ENCODE results near the gene FHL3.
A peak's percentile ranks its signal among the peaks of the same experiment; 100 is the strongest.

The FHL3 gene

GRCh38 chr1:38005195-38006007 is at the start of gene FHL3:
FHL3 (minus strand) TSS chr1:38005514; CDS start chr1:37999412, 6,102 bp downstream.
- peak in 1 of 3 donors; percentile 46 for DNase-seq (ENCODE audit: low read depth in 2 of 3, low spot score in 1 of 3)

- DNase-seq (ENCODE audit: low read depth in 2 of 3, low spot score in 1 of 3), result no peak
Observed at GRCh38 chr1:38053416-38054091, 48.2 kb upstream of the FHL3 start.

DNA sequence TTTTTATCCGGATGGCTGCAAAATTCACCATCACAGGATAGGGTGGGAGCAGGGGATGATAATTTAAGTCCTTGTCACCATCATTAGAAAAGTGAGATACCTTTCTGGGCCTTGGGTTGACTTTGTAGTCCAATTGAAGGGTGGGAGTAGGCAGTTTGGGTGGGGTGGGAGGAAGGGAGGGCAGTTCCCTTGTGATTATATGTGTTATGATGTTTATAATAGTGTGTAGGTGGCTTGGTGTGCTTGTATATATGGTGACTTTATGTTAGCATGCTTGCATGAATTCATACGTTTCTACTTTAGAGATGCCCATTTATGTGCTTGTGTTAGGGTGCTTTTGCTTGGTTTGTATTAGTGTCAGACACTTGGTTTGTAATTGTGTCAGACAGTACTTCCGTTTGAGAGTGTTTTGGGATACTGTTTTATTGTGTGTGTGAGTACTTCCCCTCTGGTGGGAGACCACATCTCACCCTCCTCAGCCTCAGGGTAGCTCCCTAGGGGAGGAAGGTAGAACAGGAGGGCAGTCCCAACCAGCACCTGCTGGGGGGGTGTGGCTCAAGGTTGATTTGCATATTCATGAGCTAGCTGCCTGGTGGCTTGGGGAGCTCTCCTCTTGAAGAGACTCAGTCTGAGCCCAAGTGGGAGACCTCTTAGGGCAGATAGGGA is 47.6 kb upstream of the FHL3 start:
- no peak for DNase-seq (ENCODE audit: low read depth in 2 of 3, low spot score in 1 of 3)

DNA sequence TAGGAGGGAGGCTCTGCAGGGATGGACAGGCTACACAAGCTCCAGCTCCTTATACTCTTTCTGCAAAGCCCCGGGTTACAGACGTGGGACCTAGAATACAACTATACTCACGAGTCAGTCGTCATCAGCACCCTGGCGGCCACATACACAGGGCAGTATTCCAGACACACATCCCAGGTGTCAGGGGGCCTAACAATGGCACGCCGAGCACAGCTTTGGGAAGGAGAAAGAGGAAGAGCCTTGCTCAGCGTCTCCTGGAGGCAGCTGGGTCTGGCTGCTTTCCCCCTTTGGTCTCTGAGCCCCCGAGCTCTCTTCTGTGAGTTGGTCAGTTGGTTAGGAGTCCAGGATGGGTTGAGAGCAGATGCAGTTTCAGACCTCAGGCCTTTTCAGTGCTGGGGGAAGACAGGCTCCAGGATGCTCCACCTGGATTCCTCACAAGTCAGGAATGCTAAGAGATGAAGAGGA is 45.8 kb upstream of the FHL3 start:
- DNase-seq (ENCODE audit: low read depth in 2 of 3, low spot score in 1 of 3), result no peak

- DNase-seq (ENCODE audit: low read depth in 2 of 3, low spot score in 1 of 3), result no peak
Observed at GRCh38 chr1:38050397-38051078, 45.2 kb upstream of the FHL3 start.

GRCh38 chr1:38047603-38048141 is 42.4 kb upstream of the FHL3 start:
- no peak for DNase-seq (ENCODE audit: low read depth in 2 of 3, low spot score in 1 of 3)

- peak; percentile 39 to 78 (median 46) for DNase-seq (ENCODE audit: low read depth in 2 of 3, low spot score in 1 of 3)
Observed at GRCh38 chr1:38046884-38047602, 41.7 kb upstream of the FHL3 start.

DNA sequence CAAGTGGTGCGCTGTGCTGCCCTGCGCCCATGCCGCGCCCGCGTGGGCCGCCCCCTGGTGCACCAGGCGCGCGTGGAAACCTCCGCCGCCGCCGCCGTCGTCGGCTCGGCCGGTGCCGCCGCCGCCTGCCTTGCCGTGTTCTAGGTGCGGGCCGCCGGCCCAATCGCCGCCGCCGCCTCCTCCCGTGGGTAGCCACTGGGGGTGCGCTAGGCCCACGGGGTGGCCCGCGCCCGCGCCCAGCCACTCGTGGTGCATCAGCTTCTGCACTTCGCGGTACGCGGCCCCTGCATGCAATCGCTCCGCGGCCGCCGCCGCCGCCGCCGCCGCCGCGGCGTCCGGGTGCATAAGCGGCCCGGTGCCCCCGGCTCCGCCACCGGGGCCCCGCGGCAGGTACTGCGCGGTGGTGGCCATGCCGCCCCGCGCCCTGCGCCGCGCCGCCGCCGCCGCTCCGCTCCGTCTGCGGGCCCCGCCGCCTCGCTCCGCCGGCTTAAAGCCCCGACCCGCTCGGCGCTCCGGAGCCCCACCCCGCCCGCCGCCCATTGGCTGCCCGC is 41.1 kb upstream of the FHL3 start, which contains the start of gene POU3F1:
POU3F1 (minus strand) TSS at position 461 of the 551 bp plus-strand sequence; CDS start at position 411, 50 bp downstream.
- no peak for DNase-seq (ENCODE audit: low read depth in 2 of 3, low spot score in 1 of 3)

GRCh38 chr1:38045401-38046332 is 40.4 kb upstream of the FHL3 start:
- DNase-seq (ENCODE audit: low read depth in 2 of 3, low spot score in 1 of 3), result no peak

DNA sequence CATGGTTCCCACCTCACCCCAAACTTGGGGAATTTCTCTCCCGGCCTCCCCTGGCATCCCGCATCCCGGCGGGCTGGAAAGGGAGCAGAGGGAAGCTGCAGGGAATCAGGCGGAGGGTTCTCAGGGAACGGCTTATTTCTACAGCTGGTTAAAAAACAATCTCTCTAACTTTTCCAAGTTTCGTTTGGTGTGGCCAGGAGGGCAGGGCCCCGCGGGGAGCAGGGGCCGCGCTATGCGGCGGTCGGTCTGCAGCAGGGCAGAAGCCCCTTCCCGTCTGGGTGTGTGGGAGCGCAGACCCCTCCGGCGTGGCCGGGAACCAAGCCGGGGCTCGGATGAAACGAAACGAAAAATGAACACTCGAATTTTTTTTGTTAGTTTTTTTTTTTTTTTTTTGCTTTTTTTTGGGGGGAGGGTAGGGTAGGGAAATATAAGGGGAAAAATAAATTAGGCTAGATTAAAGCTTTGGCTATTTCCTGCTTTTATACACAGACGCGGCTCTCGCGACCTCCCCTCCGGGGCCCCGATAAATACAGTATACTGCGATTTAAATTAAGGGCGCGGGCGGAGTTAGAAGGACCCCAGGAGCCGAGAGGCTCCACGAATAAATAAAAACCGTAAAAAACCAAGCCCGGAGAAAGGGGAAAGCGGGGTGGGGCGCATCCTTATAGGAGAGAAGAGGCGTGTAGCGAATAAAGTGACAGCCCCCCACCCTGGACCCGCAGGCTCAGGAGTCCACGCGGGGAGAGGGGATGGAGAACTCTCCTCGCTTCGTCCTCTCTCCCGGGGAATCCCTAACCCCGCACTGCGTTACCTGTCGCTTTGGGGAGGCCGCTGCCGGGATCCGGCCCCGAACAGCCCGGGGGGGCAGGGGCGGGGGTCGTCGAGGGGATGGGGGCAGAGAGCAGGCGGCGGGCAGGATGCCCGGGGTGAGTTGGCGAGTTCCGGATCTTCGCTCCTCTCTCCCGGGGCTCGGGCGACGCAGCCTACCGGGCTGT is 39.2 kb upstream of the FHL3 start:
- no peak for DNase-seq (ENCODE audit: low read depth in 2 of 3, low spot score in 1 of 3)

- DNase-seq (ENCODE audit: low read depth in 2 of 3, low spot score in 1 of 3), result no peak
Observed at GRCh38 chr1:38043036-38043747, 37.9 kb upstream of the FHL3 start.

DNA sequence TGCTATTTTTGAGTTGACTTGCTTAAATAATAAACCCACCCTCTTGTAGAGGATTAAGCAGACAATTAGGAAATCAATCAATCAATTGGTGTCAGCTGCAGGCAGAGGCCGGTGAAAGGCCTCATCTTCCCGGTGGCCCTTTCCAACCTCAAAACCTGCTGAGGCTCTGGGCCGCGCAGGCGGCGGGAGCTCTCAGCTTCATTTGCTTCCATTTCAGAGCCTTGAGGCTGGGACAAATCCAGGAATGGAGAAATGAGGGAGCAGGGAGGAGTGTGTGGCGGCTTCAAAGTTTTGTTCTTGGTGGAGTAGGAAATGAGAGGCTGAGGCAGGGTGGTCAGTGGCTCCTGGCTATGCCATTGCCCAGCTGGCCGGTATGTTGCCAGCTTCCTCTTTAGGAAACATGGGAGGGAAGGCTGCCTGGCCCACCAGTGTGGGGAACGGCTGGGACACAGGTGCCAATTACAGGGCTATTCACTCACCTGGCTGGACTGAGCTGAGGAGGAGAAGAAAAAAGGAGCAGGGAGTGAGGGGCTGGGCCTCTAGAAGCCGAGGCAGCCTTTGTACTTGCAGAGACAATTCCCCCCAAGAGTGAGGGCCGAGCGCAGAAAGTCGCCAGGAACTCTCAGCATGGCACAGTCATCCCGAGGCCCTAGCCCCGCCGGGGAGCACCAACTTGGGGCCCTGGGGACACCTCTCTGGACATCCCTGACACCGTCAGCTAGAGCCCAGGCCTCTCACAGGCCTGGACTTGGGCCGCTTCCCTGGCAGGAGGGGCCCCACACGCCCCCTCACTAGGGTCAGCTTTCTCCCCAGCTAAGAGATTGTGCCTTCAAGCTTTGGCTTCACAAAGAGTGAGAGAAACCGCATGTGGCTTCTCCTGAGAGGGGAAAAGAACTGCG is 36.9 kb upstream of the FHL3 start:
- no peak for DNase-seq (ENCODE audit: low read depth in 2 of 3, low spot score in 1 of 3)

DNA sequence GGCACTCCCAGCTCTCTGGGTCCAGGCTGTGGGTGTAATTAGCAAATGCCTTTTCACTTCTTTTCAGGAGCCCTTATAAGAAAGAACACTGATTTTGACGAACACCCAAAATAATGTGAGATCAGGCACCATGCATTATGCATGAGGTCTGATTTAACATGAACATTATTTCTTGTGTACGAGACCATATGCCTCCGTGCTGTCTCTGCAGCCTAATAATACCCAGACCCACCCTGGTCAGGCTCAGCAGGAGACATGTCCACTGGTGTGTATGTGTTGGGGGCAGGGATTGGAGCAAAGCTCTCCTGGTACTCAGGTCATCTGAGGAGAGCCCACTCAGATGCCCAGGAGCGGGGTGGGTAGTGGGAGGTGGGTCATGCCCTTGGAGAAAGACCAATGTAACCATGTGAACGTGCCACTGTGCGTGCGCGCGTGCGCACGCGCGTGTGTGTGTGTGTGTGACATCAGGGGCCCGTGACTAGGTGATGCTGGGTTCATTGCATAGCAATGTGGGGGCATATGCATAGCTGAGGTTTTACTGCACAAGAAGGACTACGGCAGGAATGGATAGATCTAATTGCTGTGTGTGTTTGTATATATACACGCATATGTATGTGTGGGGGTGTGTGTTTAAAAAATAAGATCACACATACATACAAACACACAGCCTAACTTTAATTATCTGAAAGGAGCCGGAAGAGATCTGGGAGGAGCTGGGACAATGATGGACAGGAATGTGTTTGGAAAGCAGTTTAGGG is 34.2 kb upstream of the FHL3 start:
- DNase-seq (ENCODE audit: low read depth in 2 of 3, low spot score in 1 of 3), result no peak

- DNase-seq (ENCODE audit: low read depth in 2 of 3, low spot score in 1 of 3), result no peak
Observed at GRCh38 chr1:38038861-38039260, 33.5 kb upstream of the FHL3 start.

DNA sequence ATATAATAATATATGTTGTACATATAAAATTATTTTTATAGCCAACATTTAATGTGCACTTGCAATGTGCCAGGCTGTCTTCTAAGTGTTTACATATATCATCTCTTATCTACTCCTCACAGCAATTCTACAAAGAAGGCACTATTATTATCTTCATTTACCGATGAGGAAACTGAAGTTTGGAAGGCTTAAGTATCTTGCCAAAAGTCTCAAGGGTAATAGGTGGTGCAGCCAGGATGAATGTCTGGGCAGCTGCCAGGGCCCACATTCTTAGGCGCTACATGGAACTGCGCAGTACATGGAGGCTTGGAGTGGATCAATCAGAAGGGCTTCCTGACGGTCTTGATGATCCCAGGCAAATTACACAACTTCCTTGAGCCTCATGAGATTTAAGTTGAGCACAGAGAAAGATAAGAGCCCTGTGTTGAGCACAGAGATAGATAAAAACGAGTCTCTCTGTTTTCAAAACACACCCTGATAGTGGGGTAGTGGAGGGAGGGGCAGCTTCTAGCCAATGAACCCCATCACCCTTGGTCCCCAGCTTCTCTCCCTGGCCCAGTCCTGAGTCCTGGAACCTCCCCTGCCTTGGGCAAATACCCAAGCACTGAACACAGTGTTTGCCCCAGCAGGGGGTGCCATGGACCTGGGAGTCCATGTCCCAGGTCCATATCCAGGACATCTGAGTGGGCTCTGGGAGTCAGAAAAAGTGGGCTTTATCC is 32.1 kb upstream of the FHL3 start:
- no peak for DNase-seq (ENCODE audit: low read depth in 2 of 3, low spot score in 1 of 3)

Data from stimulated activated CD4-positive, alpha-beta T cell treated with anti-CD3 and anti-CD28 coated beads, Interleukin-12 subunit alpha, Interleukin-12 subunit beta, amount 100 ng/mL, for 48 hours (primary cell).